HuH-7.5 (cell line): ENCODE data around the gene CDX2.
A peak's percentile ranks its signal among the peaks of the same experiment; 100 is the strongest.

Experiments
- DNase-seq: peaks from one replicate; pipeline ENCODE4 v3.0.0; 2011; ENCODE audit warnings: low spot score

CDX2 gene

DNA sequence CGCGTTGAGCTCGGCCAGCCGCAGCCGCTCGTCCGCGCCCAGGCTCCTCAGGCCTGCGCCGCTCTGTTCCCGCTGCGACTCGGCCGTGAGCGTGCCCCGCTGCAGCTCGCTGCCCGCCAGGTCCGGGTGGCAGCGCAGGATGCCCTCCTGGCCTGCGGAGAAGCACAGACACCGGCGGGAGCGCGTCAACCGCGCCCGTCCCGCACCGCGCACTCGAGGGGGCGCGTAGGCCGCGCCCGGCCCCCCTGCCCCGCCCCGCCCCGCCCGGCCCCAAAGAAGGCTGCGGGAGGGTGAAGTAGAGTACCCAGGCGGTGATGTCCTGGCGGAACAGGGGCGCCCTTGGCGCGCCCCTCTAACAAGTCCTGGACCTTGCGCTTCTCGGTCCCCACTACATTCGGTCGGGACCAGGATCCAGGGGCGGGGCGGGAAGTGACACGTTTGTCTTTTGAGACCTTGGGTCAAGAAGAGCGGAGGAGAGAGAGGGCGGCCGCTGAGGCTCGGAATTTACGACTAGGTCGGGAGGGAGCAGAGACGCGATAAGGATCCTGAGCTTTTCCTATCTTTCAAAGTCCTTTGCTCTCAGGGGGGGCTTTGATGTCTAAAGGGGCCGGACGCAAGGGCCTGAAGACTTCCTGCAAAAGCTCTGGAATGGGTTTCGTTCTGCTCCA is 9.3 kb upstream of the CDX2 start:
- DNase-seq, result no peak

DNA sequence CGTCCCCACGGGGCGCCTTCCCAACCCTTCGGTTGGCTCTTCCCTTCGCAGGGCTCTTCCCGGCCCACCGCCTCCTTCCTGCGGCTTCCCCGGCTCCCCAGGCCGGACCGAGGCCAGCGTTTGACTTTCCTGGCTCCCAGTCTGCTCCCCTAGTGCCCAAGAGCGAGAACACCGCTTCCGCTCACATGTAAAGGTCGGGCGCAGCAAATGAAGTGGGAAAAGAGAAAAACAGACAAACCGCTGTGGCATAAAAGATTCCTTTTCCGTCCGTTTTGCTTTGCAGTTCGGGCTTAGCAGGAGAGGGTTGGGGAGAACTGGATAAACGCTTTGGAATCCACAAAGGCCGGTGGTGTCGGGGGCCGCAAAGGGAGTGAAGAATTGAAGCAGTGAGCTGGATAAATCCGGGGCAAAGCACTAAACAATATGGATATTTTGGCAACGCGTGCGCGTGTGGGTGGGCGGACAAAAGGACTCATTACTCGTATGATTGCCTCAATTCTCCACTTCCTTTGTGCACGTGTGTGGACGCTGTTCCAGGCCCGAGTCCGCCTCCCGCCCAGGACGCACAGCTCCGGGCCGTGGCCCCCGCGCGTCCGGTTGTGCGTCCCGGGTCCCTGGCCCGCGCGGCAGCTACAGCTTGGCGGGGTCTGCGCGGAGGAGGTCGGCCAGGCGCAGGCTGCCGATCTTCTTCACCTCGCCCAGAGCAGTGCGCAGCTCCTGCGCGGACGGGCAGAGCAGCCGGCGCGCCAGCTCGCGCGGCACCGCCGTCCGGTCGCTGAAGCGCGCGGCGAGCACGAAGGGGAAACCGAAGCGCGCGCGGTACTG is 8.6 kb upstream of the CDX2 start:
- DNase-seq, result peak; percentile 41

DNA sequence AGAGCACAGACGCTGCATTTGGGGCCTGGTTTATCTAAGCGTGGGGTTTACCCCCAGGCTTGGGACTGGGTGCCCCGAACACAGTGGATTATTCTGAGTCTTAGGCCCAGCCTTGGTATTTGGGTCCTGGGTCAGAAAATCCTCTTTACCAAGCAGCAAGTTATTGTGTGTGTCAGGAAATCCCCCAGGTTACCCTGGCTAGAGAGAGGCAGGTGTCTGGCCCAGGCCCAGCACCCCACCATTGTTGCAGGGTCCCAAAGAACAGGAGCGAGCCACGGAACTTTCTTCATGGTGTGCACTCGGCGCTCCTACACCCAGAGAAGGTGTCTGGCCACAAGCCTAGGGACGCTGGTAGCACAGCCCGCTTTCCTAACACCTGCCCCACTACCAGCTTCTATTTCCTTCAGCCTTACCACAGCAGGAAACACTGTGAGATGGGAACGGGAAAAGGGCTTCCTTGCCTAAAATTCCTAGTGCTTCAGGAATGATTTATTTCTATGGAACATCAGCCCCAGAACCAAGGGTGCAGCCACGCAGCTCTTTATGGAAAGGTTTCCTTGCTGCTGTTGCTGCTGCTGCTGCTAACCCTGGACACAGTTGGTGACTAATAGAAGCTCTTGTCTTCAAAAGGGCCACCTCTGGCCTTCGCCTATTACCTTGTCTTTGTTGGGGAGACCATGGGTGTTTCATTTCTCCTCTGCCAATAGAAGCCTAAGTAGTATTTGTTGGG is 7.4 kb upstream of the CDX2 start:
- no peak for DNase-seq

DNA sequence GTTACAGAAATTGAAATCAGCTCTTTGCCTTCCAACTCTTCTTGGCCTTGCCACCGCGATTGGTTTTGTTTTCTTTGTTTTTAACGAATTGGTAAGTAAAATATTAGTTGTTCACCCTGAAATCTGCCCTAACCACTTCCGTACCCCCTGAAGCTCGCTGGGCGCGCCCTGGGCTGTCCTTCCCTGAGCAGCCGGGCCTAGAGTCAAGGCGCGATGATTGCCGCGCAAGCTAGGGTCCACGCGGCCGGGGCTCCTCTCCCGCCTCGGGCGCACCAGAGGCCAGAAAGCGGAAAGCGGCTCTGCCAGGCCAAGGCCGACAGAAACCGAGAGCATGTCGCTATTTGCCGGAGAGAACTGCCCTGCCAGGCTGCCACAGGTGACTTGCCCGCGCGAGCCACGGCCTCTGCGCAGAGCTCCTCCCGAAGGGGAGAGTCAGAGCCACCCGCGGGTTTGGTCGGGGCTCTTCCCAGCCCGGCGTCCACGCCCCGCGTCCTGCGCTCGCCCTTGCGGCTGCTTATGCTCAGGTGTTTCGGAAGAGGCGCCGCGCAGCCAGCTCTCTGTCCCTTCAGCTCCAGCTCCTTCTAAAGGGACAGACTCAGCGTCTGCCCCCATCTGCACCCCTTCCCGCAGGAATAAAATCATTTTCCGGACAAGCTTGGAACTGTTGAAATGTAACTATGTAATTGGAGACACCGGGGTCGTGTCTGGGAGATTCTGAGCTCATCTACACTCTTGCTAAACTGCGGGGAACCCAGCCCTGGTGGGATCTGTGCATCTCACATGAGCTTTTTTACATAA is 6.6 kb upstream of the CDX2 start:
- DNase-seq, result no peak

DNA sequence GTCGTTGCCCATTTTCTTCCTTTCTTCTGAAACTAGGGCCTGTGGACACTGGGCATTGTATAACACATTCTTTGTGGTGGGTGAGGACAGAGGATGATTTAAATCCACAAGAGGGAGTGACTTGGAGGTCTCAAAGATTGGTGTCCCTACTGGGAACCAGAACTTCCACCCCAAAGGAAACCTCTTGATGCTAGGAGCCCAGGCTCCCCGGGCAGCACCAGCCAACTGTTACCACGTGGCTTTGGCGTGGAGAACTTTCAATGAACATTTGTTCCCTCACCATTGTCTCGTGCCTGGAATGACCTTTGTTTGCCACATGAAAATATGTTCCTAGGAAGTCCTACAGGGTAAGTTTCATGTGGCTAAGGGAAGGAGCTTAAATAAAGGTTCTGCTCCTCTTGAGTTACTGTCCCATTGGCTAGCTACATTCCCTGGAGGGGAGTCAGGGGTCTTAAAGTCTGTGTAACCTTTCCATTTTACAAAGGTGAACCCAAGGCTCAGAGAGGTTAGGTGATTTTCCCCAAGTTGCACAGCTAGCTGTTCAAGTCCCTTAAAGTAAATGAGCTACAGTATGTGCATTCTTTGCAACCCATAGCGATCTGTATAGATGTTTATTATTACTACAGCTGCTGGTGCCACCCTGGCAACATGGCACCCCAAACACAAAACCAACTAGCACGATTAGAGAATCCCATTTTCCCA is 5.0 kb upstream of the CDX2 start:
- DNase-seq, result no peak

DNA sequence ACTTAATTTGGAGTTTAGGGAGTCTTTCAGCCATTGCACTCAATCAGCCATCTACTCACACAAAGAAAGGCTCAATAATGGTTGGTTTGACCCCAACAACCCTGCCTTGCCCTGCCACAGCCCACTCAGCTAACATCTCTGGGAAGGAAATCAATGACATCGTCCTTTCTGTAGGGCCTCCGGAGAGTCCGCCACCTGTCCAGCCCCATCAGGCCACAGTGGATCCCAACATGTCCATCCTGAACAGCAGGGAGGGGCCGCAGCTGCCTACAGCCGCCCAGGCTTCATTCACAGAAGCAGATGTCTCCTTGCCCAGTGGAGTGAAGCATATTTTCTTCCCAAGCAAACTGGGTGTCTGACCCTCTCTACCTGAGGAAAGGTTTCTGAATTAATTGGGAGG is 4.2 kb upstream of the CDX2 start:
- DNase-seq, result no peak

DNA sequence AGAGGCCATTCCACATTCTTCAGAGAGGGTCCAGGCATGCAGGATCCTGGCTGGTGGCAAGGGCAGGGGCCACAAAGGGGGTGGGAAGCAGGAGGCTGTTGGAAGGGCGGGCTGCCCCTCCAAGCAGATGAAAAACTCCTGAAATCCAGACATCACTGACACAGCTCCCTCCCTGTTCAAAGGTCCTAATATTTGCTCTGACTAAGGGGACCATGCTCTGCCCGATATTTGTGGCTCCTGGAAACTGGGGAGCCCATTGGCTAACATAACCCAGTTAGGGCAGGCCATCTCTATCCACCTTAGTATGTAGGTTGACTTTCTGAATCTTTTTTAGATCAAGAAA is 3.3 kb upstream of the CDX2 start:
- DNase-seq, result no peak

DNA sequence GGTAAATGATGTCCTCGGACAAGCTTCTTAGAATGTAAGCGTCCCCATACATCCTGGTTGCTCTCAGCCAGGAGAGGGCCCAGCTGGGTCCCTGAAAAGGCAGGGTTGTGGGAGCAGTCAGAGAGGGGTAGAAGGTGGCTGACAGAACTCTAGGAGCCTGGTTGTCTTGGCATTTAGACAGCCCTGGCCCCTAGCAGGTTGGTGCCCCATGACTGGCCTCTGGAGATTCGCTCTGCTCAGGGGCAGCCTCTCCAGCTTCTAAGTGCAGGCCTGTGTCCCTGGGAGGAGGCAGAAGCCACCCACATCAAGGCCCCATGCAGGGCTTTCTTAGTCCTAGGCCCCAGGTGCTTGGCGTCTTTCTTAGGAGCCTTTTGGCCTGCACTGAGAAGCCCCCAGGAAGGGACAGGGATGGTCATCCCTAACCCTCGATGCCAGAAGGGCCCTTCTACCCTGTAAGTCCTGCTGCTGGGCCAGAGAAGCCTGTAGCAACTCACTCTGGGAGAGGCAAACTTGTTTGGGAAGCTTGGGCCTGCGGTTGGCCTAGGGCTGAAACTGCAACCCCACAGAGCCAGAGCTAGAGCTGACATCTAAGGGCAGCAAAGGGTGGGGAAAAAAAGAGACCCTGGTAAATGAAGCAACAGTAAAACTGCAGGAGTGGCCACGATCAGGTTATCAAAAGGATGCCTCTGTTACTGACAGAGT is 2.8 kb upstream of the CDX2 start:
- DNase-seq, result no peak

DNA sequence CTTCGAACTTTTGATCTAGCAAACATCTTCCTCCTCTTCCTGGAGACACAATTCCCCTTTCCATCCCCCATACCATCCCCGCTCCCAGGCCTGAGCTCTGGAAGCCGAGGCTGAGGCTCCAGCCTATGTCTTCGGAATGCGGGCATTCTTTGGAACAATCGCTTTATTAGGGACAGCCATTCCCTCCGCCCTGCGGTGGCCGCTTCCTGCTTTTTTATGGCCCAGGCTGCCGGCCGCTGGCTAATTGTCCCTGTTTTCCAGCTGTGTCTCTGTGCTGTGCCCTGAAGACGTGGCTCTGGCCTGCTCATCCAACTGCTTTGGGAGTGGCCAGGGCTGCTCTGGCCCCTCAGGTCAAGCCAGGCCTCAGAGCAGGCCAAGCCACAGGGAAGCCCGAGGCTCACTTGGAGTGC is 2.1 kb upstream of the CDX2 start:
- DNase-seq, result no peak

DNA sequence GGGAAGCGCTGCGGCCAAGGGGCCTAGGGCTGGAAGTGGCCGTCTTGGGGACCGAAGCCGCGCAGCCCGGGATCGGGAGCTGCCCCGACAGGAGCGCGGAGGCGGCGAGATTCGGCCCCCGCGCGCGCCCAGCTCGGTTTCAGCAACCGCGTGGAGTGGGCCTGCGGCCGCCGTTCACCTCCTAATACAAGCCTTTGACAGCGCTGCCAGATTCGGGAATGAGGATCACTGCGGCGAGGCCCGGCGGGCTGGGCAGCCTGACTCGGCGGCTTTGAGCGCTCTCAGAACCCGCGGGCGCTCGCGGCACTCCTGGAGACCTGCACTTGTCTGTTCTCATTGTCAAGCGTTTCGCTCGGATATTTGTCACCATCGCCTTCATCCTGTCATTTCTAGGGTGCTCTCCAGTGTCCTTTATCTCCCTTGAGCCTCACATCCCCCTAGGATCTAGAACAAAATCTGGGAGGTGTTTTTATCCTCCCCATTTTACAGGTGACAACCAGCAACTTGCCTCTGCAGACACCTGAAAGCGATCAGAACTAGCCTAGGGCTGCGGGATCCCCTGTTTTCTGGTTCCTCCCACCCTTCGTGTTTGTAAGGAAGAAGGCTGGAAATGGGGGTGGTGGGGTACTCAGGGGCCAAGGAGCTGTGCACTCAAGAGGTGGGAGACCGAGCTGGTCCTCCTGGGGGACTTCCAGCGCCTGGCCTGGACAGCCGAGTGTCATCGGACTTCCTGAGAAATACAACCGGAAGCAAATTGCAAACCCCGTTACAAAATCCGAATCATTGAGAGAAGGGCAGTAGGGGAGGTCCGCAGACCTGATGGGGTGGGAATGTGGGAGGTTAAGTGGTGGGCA is 1.5 kb upstream of the CDX2 start:
- no peak for DNase-seq

DNA sequence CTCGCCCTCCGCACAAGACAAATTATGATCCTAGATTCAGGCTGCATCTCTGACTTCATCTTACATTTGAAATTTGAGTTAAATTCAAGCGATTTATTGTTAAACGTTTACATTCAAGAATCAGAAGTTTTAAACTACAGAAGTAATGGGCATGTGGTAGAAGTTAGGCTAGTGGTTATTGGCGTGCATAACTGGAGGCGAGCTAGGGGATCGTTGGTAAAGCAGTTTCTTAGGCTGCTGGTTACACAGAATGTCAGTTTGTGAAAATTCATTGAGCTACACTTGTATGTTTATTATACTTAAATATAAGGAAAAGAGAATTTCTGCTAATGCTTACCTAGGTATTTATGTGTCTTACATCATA is 733 bp upstream of the CDX2 start:
- DNase-seq, result no peak

DNA sequence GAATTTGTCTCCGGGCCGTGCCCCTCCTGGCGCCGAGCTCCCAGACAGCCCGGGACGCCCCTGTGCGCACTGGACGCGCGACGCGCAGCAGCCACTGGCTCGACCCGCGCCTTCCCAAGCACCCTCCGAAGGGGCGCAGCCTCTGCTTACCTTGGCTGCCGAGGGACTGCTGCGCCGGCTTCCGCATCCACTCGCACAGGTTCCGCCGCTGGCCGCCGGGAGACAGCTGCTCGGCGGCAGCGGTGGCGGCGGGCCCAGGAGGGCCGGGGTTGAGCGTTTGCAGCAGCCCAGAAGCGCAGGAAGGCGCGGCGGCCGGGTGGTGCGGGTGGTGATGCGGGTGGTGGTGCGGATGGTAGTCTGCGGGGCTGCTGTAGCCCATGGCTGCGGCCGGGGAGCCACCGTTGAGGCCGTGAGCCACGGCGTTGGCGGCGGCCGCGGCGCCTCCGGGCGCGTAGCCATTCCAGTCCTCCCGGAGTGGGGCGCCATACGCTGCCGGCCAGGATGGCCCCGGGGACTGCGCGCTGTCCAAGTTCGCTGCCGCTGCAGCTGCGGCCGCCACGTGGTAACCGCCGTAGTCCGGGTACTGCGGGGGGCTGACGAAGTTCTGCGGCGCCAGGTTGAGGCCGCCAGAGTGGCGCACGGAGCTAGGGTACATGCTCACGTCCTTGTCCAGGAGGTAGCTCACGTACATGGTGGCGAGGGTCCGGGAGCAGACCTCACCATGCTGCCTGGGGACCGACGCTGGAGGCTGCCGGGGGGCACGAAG is 616 bp downstream of the CDX2 start:
- DNase-seq, result peak; percentile 65

DNA sequence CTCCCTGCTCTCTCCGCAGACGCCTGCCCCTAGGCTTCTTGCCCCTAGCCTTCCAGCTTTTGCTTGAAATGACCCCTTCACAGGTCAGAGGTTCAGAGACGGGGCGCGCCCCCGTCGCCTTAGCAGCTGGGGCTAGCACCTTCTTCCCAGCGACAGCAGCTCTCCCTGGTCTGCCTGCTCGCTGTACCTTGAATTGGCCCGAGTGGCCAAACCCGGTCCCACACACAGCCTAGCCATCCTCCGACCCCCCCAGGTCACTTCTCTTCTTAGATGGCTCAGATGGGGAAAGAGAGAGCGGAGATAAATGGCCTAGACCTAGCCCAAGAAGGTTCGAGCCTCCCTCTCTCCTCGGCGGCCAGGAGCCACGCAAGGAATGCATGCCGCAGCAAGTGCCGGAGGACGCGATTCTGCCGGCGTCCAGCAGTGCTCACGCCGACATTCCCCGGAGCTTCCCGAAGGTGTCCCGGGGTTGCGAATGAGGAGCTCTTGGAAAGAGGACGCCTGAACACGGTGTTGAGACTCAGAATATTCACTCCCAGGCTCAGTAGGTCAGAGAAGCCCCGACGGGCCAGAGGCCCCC is 1.3 kb downstream of the CDX2 start:
- DNase-seq, result peak; percentile 52

DNA sequence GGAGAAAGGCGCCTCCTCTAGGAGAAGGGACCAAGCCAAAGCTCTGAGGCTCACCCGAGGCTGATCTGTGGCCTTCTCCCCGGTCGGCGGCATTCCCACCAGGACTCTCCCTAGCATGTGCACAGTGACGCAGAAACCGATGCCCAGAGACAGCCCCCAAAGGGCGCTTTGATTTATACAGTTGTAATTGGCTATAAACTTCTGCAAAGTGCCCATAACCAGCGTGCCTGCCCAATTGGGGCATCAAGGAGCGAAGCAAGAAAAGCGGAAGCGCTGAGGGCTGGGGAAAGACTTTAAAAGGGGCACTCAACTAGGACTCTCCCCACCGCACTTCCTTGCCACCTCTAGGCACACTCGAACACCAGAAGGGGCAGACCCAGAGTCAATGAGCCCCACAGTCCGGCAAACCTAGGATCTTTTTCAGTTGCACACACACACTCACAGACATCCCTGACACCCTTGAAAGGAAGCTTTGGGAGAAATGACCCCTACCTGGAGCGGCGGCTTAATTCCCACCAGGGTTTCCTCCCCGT is 1.8 kb downstream of the CDX2 start:
- no peak for DNase-seq

DNA sequence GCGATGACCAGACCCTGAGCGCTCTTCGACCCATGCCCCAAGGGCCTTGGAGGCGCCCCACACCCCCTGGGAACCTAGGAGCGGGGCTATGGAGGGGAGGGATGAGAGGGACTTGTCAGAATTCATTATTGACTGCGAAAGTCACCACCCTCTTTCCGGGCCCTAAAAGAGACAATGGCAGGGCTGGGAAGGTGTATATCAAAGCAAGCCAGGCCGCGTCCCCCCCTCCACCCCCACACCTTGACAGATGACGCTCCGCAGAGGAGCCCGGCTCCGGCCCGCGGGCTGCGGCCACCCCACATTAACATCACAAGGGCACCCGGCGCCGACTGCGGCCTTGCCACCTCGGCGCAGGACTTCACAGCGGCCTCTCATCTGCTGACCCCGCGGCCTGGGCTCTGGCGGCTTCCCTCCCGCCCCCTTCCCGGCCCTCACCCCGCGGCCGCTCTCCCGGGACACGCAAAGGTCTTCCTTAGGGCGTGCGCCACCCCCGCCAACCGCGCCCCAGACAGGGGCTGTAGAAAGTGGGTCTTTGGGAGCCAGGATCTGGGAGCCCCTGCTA is 2.4 kb downstream of the CDX2 start:
- no peak for DNase-seq

DNA sequence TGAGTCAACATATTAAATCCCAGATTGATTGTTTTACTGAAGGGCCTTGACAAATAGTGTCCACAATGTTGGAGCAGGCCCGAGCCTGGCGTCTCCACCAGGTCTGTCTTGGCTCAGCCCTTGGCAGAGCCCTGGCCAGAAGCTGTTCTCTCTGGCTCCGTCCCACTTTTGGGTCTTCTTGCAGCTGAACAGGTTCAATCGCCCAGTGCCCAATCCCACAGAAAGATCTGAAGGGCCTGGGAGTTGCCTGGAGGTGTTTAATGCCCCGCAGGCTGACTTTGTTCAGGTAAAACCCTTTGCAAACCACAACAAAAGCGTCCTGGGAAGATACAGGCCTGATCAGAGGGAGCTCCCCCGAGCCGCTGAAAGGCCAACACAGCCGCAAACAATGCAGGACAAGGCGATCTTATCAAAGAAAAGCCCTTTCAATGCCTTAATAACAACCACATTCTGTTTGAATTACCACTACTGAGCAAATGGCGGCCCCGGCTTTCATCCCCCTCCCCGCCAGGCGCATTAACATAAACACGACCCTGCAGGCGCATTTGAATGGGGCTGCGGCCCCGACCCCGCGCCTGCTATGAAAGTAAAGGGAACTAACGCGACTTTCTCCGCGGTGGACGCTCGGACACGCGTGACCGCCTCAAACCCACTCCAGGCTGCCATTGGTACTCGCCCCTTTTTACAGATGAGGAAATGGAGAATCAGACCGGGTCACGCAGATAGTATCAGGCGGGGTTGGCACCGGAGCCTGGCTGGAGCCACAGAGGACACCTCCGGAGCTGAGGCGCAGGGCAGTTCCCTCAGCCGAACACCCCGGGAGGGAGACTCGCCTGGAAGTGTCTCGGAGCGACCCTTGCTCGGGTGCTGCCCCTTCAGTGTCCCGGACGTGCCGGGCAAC is 3.1 kb downstream of the CDX2 start:
- no peak for DNase-seq

DNA sequence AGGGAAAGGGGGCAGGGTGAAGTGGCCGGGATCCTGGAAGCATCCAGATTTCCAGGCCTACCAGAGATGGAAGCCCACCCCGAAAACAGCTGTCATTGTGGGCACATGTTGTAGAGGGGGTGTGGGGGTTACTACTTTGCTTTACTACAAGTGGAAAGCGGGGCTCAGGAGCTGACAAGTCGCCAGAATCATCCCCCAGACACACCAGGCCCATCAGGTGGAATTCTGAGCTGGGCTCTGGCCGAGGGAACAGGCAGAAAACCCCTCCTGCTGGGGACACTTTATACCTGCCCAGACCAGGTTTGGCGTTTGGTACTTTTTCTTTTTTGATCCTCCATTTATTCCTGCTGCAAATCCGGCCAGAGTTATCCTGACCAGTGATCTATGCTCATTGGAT is 3.8 kb downstream of the CDX2 start:
- DNase-seq, result no peak
